HG02798 (cell line): ENCODE results near the gene PITX3.

Experiments used
- ATAC-seq: cut with Tn5 transposase; IDR thresholded peaks from one replicate; pipeline ENCODE4 v1.9.1; 2021; ENCODE audit warnings: mild to moderate bottlenecking; ENCODE audit not compliant: unreplicated experiment, poor library complexity

Gene PITX3

GRCh38 chr10:102188298-102188940 is 52.9 kb downstream of the PITX3 start:
- ATAC-seq = no peak

GRCh38 chr10:102185811-102186527 is 55.3 kb downstream of the PITX3 start:
- ATAC-seq = no peak

DNA sequence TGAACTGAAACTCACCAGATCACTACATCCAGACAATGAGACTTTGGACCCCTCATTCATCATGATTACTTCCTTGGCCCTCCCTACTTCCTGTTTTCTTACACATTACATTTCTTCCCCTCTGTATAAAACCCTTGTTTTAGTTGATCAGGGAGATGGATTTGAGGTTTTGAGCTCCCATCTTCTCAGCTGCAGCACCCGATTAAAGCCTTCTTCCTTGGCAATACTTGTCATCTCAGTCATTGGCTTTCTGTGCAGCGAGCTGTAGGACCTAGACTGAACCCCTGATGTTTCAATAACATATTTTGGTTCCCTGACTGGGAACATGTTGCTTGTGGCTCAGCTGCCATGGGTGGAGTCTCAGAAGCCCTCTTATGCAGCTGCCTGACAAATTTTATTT is 56.0 kb downstream of the PITX3 start:
- ATAC-seq = no peak

GRCh38 chr10:102184606-102185005 is 56.7 kb downstream of the PITX3 start:
- ATAC-seq = no peak
